ENCODE data around the gene DGKZ.
"Not testable (repeated sequence)": the region's sequence is repeated elsewhere in the genome, so short reads cannot be mapped to it uniquely, and the experiment has no call there.

DGKZ gene

GRCh38 chr11:46379482-46380293 is 32.4 kb downstream of the DGKZ start:
- DNase-seq (ENCODE audit: extremely low read depth in 1 of 2, low read depth in 1 of 2), result not testable (repeated sequence)

DNA sequence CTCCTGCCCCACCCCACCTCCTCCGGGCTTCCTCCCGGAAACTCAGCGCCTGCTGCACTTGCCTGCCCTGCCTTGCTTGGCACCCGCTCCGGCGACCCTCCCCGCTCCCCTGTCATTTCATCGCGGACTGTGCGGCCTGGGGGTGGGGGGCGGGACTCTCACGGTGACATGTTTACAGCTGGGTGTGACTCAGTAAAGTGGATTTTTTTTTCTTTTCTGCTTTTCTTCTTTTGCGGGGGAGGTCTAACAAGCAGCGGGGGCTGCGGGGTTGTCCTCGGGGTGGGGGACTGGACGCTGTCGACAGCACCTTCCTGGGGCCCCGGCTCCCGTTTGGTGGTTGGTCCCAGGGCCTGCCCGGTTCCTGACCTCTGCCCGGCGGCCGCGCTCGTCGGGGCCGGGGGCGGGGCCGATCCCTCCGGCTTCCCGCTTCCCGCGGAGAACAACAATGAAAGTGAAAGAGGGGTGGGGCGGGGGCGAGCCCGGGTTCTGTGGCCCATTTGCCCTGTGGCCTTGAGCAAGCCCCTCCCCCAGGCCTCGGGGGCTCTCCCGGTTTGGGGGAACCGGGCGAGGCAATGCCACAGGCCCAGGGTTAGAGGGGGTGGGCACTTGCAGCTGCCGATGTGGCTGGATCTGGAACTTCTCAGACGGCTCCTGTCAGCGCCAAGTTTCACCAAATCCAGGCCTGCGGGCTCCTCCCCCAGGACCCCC is 33.2 kb downstream of the DGKZ start:
- no peak for DNase-seq (ENCODE audit: extremely low read depth in 1 of 2, low read depth in 1 of 2)

- DNase-seq (ENCODE audit: extremely low read depth in 1 of 2, low read depth in 1 of 2), result no peak
Observed at GRCh38 chr11:46381048-46381818, 34.0 kb downstream of the DGKZ start, which contains the start of gene MDK. Gene MDK, plus strand, starts transcription at chr11:46381669. Its CDS starts 389 bp downstream, at chr11:46382058.

- DNase-seq (ENCODE audit: extremely low read depth in 1 of 2, low read depth in 1 of 2), result no peak
Observed at GRCh38 chr11:46381819-46382645, 34.8 kb downstream of the DGKZ start.

DNA sequence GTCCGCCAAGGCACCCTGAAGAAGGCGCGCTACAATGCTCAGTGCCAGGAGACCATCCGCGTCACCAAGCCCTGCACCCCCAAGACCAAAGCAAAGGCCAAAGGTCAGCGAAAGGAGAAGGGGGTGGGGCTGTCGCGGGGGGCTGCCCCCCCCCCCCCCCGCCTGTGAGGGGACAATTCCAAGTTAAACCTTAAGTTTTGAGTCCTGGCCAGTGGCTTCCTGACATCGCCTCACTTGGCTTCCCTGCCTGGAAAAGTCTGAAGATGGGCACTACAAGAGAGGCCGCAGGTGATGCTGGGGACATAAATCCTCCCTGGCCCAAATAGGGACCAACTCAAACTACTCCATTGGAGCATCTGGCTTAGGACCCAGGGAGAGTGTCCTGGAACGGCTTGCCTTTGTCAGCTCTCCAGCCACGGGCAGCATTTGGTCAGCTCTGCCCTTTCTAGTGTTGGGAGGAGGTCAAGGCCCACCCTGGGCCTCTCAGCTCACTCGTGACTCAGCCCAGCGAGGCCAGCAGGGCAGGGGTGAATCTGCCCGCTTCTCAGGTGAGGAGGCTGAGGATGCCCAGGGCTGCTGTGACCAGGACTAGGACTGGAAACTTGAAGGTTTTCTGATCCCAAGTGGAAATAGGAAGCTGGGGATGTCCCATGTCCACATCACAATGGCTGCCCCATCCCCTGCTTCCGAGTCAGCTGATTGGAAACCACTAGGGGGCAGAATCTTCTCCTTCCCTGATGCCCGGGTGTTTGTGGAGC is 35.6 kb downstream of the DGKZ start:
- no peak for DNase-seq (ENCODE audit: extremely low read depth in 1 of 2, low read depth in 1 of 2)

DNA sequence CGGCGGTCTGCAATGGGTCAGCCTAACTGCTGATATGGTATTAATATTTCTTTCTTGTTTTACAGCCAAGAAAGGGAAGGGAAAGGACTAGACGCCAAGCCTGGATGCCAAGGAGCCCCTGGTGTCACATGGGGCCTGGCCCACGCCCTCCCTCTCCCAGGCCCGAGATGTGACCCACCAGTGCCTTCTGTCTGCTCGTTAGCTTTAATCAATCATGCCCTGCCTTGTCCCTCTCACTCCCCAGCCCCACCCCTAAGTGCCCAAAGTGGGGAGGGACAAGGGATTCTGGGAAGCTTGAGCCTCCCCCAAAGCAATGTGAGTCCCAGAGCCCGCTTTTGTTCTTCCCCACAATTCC is 36.1 kb downstream of the DGKZ start:
- no peak for DNase-seq (ENCODE audit: extremely low read depth in 1 of 2, low read depth in 1 of 2)

- DNase-seq (ENCODE audit: extremely low read depth in 1 of 2, low read depth in 1 of 2), result no peak
Observed at GRCh38 chr11:46383974-46384701, 36.9 kb downstream of the DGKZ start.

DNA sequence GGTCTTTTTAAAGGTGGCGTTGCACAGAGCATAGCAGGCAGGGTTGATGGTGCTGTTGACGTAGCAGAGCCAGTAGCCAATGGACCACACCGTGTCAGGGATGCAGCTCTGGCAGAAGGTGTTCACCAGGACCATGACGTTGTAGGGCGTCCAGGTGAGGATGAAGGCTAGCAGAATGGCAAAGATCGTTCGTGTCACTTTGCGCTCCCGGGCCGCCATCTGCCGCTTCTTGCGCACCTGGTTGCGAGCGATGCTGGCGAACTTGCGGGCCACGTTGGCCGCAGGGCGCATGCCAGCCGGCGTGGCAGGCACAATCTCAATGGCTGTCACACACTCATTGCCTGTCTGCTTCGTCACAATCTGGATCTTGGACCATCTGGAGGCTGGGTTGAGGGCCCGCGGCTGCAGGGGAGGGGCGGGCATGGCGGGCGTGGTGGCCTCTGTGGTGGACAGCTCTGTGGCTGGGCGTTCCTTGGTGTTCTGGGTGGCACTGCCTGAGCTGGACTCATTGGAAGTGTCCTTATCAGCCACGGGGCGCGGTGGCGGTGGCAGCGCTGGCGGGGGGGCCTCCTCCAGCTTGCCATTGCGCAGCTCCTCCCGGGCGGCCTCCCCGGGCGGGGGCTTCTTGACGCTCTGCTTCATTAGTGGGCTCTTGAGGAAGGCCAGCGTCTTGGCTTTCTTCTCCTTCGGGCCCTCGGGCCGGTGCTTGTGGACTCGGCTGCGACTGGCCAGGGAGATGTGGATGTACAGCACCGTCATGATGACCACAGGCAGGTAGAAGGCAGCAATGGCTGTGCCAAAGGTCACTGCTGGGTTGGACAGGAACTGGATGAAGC is 38.1 kb downstream of the DGKZ start:
- no peak for DNase-seq (ENCODE audit: extremely low read depth in 1 of 2, low read depth in 1 of 2)

DNA sequence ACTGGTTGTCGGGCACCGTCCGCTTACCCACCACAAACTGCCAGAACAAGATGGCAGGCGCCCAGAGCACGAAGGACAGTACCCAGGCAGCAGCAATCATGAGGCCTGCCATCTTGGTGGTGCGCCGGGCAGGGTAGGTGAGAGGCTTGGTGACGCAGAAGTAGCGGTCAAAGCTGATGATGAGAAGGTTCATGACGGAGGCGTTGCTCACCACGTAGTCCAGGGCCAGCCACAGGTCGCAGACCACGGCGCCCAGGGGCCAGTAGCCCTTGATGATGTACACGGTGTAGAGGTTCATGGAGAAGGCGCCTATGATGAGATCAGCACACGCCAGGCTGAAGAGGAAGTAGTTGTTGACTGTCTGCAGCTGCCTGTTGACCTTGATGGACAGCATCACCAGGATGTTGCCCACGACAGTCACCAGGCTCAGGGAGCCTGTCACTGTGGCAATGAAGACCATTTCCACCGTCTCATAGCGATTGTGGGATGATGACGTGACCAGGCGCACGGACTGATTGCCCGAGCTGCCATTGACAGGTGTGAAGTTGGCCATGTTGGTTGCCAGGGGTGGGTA is 38.8 kb downstream of the DGKZ start:
- no peak for DNase-seq (ENCODE audit: extremely low read depth in 1 of 2, low read depth in 1 of 2)

DNA sequence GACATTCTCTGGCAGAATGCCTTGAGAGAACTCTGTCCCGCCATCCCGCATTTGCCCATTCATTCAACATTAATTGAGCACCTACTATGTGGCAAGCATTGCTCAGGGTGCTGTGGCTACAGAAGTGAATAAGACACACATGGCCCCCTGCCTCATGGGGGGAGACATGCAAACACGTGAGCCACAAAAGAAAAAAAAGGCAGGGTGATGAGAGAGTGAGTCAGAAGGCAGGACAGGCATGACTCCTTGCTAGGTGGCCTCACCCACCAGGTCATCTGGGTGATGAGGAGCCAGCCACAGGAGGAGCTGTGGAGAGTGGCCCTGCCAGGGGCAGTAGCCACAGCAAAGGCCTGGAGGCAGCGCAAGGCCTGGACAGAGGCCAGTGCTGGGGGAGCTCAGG is 39.4 kb downstream of the DGKZ start:
- DNase-seq (ENCODE audit: extremely low read depth in 1 of 2, low read depth in 1 of 2), result no peak

DNA sequence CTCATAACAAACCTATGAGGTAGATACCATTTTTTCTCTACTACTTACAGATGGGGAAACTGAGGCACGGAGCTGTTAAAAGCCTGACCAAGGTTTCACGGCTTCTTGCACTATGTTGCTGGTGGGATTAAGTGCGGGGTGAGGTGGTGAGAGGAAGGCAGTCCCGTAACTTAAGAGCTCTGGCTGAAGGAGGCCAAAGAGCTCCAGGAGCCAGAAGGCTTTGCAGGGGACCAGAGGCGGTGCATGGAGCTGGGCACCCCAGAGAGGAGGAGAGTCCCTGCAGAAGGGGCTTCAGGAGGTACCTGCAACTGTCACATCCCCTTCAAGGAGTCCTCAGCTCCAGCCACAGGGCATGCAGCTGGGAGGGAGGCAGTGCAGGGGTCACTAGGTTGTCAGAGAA is 40.2 kb downstream of the DGKZ start:
- DNase-seq (ENCODE audit: extremely low read depth in 1 of 2, low read depth in 1 of 2), result no peak

DNA sequence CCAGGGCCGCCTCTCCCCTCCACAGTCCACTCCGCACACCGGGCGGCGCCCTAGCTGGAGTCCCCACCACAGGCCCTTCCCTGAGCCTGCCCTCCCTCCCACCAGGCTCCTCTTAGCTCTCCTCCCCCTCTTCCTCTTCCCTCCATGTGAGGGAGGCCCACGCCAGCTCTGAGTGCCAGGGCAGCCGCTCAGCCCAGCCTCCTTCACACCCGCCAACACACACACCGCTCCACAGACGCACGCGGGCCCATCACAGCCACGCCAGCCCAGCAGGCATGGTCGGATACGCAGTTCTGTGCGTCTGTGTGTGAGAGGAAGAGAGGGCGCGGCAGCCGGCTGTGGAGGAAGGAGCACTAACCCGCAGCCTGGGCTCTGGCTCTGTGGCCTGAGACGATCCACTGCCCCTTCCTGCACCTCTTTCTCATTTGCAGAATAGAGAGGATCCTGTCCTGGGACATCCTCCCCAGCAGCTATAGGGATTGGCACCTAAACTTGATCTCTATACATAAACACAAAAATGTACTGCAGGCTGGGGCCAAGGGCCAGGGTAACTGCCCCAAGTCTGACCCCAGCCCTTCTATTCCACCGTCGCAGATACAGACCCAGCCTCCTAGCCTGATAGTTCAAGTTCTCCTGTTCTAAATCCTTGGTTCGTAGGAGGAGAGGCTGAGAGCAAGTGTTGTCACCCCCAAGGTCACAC is 40.8 kb downstream of the DGKZ start:
- no peak for DNase-seq (ENCODE audit: extremely low read depth in 1 of 2, low read depth in 1 of 2)

GRCh38 chr11:46388619-46389449 is 41.6 kb downstream of the DGKZ start:
- no peak for DNase-seq (ENCODE audit: extremely low read depth in 1 of 2, low read depth in 1 of 2)

GRCh38 chr11:46389450-46390330 is 42.4 kb downstream of the DGKZ start:
- DNase-seq (ENCODE audit: extremely low read depth in 1 of 2, low read depth in 1 of 2), result no peak

GRCh38 chr11:46390331-46391171 is 43.3 kb downstream of the DGKZ start:
- DNase-seq (ENCODE audit: extremely low read depth in 1 of 2, low read depth in 1 of 2), result no peak

Measured in activated CD8-positive, alpha-beta memory T cell treated with anti-CD3 and anti-CD28 coated beads for 1 hour (primary cell).